ENCODE data around the gene NFE2L2. TPM values are rescaled to one million over a fixed set of nuclear protein-coding genes. Genes with fewer than 3 reads are reported as not detected.
A peak's percentile ranks its signal among the peaks of the same experiment; 100 is the strongest.

The NFE2L2 gene
- total and polyA plus RNA-seq, 2 experiments from 2014 or later: 88.3 to 90.2 TPM

- Histone ChIP-seq H3K9me2 (replicated peaks; ENCODE audit: insufficient read depth) (no peaks in the 10 kb centered on the region), H3K9me3 (ENCODE audit: low read depth) (no peaks in the 10 kb centered on the region), H3K27me3 (no peaks in the 10 kb centered on the region), H3K4me3 (no peak overlapping the region), H4K20me1 (ENCODE audit: insufficient read depth, poor library complexity, severe bottlenecking) (no peaks in the 10 kb centered on the region), H3K27ac (peak overlapping the region; percentile 58), H3K4me1 (ENCODE audit: insufficient read depth) (peaks cover 25% of the 10 kb centered on the region), H3K4me2 (peak overlapping the region; percentile 57), H3K79me2 (no peaks in the 10 kb centered on the region), H3K36me3 (replicated peaks; ENCODE audit: insufficient read depth, low read depth) (no peaks in the 10 kb centered on the region), H2AFZ (no peak overlapping the region)
- TF ChIP-seq CTCF (IDR thresholded peaks at IDR 0.05; ENCODE audit: poor library complexity) (no peak), EZH2phosphoT487 (IDR thresholded peaks at IDR 0.05; ENCODE audit: low read depth, severe bottlenecking, unreplicated experiment) (no peak), EZH2 (IDR thresholded peaks at IDR 0.05; ENCODE audit: borderline replicate concordance) (no peak)
- no peak for DNase-seq (ENCODE audit: low spot score)
- 80% methylated on average over 2 of the region's 2 CpGs for WGBS (ENCODE audit: low lambda C conversion rate, missing lambda C conversion rate)
Observed at GRCh38 chr2:177272765-177273164, 8.2 kb upstream of the NFE2L2 start.

- H3K36me3 ChIP-seq (replicated peaks; ENCODE audit: insufficient read depth, low read depth): no peaks in the 10 kb centered on the region
- H3K4me1 ChIP-seq (ENCODE audit: insufficient read depth): peaks cover 25% of the 10 kb centered on the region
- no peaks in the 10 kb centered on the region for H3K79me2 ChIP-seq
- no peaks in the 10 kb centered on the region for H4K20me1 ChIP-seq (ENCODE audit: insufficient read depth, poor library complexity, severe bottlenecking)
- H3K9me3 ChIP-seq (ENCODE audit: low read depth): no peaks in the 10 kb centered on the region
- H3K4me3 ChIP-seq: no peak overlapping the region
- H3K4me2 ChIP-seq: no peak overlapping the region
- 86% methylated on average over 1 of the region's 1 CpG for WGBS (ENCODE audit: low lambda C conversion rate, missing lambda C conversion rate)
- no peaks in the 10 kb centered on the region for H3K9me2 ChIP-seq (replicated peaks; ENCODE audit: insufficient read depth)
- H3K27me3 ChIP-seq: no peaks in the 10 kb centered on the region
- no peak overlapping the region for H3K27ac ChIP-seq
- no peak for TF ChIP-seq EZH2 (IDR thresholded peaks at IDR 0.05; ENCODE audit: borderline replicate concordance)
- TF ChIP-seq CTCF (IDR thresholded peaks at IDR 0.05; ENCODE audit: poor library complexity): no peak
- no peak for TF ChIP-seq EZH2phosphoT487 (IDR thresholded peaks at IDR 0.05; ENCODE audit: low read depth, severe bottlenecking, unreplicated experiment)
- no peak overlapping the region for H2AFZ ChIP-seq
- no peak for DNase-seq (ENCODE audit: low spot score)
Observed at GRCh38 chr2:177271981-177272666, 7.6 kb upstream of the NFE2L2 start.

- Histone ChIP-seq H3K9me3 (ENCODE audit: low read depth) (no peaks in the 10 kb centered on the region), H3K4me2 (no peak overlapping the region), H3K36me3 (replicated peaks; ENCODE audit: insufficient read depth, low read depth) (no peaks in the 10 kb centered on the region), H4K20me1 (ENCODE audit: insufficient read depth, poor library complexity, severe bottlenecking) (no peaks in the 10 kb centered on the region), H3K79me2 (no peaks in the 10 kb centered on the region), H2AFZ (no peak overlapping the region), H3K4me1 (ENCODE audit: insufficient read depth) (peaks cover 41% of the 10 kb centered on the region), H3K4me3 (no peak overlapping the region), H3K9me2 (replicated peaks; ENCODE audit: insufficient read depth) (no peaks in the 10 kb centered on the region), H3K27me3 (no peaks in the 10 kb centered on the region), H3K27ac (no peak overlapping the region)
- TF ChIP-seq EZH2 (IDR thresholded peaks at IDR 0.05; ENCODE audit: borderline replicate concordance) (no peak), CTCF (IDR thresholded peaks at IDR 0.05; ENCODE audit: poor library complexity) (no peak), EZH2phosphoT487 (IDR thresholded peaks at IDR 0.05; ENCODE audit: low read depth, severe bottlenecking, unreplicated experiment) (no peak)
- WGBS (ENCODE audit: low lambda C conversion rate, missing lambda C conversion rate): 98% methylated on average over 4 of the region's 4 CpGs
- DNase-seq (ENCODE audit: low spot score): no peak
Observed at GRCh38 chr2:177270531-177270930, 6.0 kb upstream of the NFE2L2 start.

Data from hepatocyte (in vitro differentiated cells).